OCI-LY7 (cell line): Measurements from ENCODE around the gene LRP2. TPM values are rescaled to one million over a fixed set of nuclear protein-coding genes. Genes with fewer than 3 reads are reported as not detected.

Experiments used
- BruUV-seq: library from RNA; stranded (reverse); fragments of 400-500 nt; replicated peaks from 2 replicates; lab custom pipeline; 2021; lab: Mats Ljungman, UMichigan
- CTCF ChIA-PET: fragments of 300-600 bp; sonication (Branson Sonifier 250); formaldehyde crosslinking; loops from one replicate; lab custom pipeline; 2022; ENCODE audit warnings: antibody characterized with exemption; ENCODE audit not compliant: unreplicated experiment; lab: Charles Lee
- POLR2A ChIA-PET: fragments of 300-600 bp; sonication (Branson Sonifier 250); formaldehyde crosslinking; loops from one replicate; lab custom pipeline; 2022; ENCODE audit warnings: antibody characterized with exemption; lab: Charles Lee
- DNase-seq: peaks from one replicate; pipeline ENCODE4 v3.0.0-alpha.2; 2015; ENCODE audit warnings: low spot score
- H2AFZ ChIP-seq: fragments of 200-600 bp; sonication (generic), shearing (Covaris generic); 2 replicates; pipeline ENCODE4 v1.6.1; 2014; ENCODE audit warnings: mild to moderate bottlenecking, antibody characterized with exemption, low read length, moderate library complexity
- H3K27ac ChIP-seq: fragments of 200-600 bp; sonication (generic); 2 replicates; pipeline ENCODE4 v1.5.1; 2014; ENCODE audit warnings: mixed run types, low read depth, mild to moderate bottlenecking, moderate library complexity, low read length, inconsistent platforms; ENCODE audit not compliant: poor library complexity, severe bottlenecking
- H3K36me3 ChIP-seq: fragments of 200-600 bp; sonication (generic); 2 replicates; pipeline ENCODE4 v1.6.1; 2014; ENCODE audit warnings: mild to moderate bottlenecking, antibody characterized with exemption, low read length, moderate library complexity, mixed read lengths; ENCODE audit not compliant: insufficient read depth
- H3K4me1 ChIP-seq: fragments of 200-600 bp; sonication (generic); 2 replicates; pipeline ENCODE4 v1.5.1; 2014; ENCODE audit warnings: mild to moderate bottlenecking, low read length; ENCODE audit not compliant: insufficient read depth, poor library complexity, severe bottlenecking
- H3K4me2 ChIP-seq: fragments of 200-600 bp; sonication (generic); 2 replicates; pipeline ENCODE4 v1.6.1; 2014; ENCODE audit warnings: mild to moderate bottlenecking, low read length
- H3K4me3 ChIP-seq: fragments of 200-600 bp; sonication (generic); 2 replicates; pipeline ENCODE4 v1.5.1; 2014; ENCODE audit warnings: mild to moderate bottlenecking, low read depth, low read length; ENCODE audit not compliant: poor library complexity, severe bottlenecking
- H3K79me2 ChIP-seq: fragments of 200-600 bp; sonication (generic); 2 replicates; pipeline ENCODE4 v1.6.1; 2016; ENCODE audit warnings: low read depth, mild to moderate bottlenecking, low read length, moderate library complexity, mixed read lengths; ENCODE audit not compliant: insufficient read depth
- H3K9me2 ChIP-seq: fragments of 200-600 bp; sonication (generic); 2 replicates; pipeline ENCODE4 v1.6.1; 2016; ENCODE audit warnings: mild to moderate bottlenecking, low read length, mixed read lengths; ENCODE audit not compliant: insufficient read depth
- H3K9me3 ChIP-seq: fragments of 200-600 bp; sonication (generic); 2 replicates; pipeline ENCODE4 v1.6.1; 2014; ENCODE audit warnings: mild to moderate bottlenecking, mixed run types, low read length, mixed read lengths
- H4K20me1 ChIP-seq: fragments of 200-600 bp; sonication (generic); 2 replicates; pipeline ENCODE4 v1.6.1; 2014; ENCODE audit warnings: mild to moderate bottlenecking, antibody characterized with exemption, low read length, moderate library complexity, mixed read lengths; ENCODE audit not compliant: insufficient read depth
- EZH2phosphoT487 ChIP-seq: fragments of 200-600 bp; sonication (generic); IDR thresholded peaks from 2 replicates; pipeline ENCODE4 v1.6.1; 2018; ENCODE audit warnings: low read depth, borderline replicate concordance, mild to moderate bottlenecking, mixed run types, antibody characterized with exemption, low read length, moderate library complexity, mixed read lengths
- intact Hi-C: fragments of 100-400 bp; cut with micrococcal nuclease; formaldehyde crosslinking; loops from one replicate; pipeline ENCODE4 v1.10.0; 2022; ENCODE audit not compliant: unreplicated experiment
- total RNA-seq, 2 experiments: library from RNA; depleted of rRNA in 1 of 2; stranded (reverse); fragments of >200 nt in 1 of 2; shearing (Covaris generic) in 1 of 2; gene quantifications; 2 replicates each; pipeline ENCODE4 v1.2.3, GENCODE V29; 2014 to 2022
- TF ChIP-seq, protein P1 (sequence below): fragments of 200-600 bp; sonication (generic); conservative IDR thresholded peaks from 2 replicates; pipeline ENCODE4 v1.5.1; 2014; ENCODE audit warnings: mild to moderate bottlenecking, antibody characterized with exemption, low read length, moderate library complexity, mixed read lengths

LRP2 gene
- total RNA-seq, 2 experiments from 2014 or later, result 0.89 TPM; not detected in 1

DNA sequence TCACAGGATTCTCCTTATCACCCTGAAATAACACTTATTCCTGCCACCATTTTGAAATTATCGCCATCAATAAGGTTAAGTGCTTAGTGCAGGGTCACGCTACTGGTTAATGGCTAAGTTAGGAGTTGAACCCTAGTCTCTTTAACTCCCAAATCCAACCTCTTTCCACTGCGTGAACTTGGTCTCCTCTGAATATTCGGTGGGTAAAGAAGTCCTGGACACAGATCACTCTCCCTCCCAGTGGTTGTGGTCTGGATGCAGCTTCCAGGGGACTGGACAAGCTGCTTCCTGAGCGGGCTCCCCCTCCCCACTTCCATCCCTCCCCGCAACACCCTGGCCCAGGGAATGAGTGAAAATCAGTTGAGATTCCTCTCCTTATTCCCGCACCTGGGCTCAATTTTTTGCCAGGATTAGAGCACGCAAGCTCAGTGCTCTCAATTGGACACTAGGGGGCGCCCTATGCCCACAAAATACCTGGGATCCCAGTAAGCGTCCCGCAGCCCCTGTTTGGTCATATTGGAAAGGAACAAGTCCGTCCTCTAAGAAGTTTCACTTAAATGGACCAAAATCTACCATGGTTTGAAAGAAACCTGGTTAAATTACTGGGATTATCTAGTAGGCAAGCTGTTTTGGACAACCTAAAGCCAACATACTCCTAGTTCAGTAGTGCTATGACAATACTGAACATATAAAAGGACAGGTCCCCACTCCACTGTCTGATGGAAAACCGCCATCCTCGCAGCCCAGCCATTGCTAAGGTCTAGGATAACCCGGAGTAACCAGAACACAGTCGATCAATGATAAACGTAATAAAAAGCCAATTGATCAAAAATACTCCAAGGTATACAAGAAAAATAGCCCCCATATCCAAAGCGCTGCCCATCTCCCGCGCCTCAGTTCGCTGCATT, 252.6 kb downstream of the LRP2 start:
- ChIA-PET CTCF (interaction anchor here (0.6 to 2.3 kb wide), 3 partner anchors 32 to 112 kb away, joined by 3 to 10 read pairs (median 6); no protein-coding TSS in a partner anchor), POLR2A (interaction anchor here (0.8 to 2.0 kb wide), 5 partner anchors 10 to 112 kb away, joined by 3 to 7 read pairs (median 4); no protein-coding TSS in a partner anchor)
- Histone ChIP-seq H3K4me2 (no peak overlapping the region), H3K9me2 (no peaks in the 10 kb centered on the region), H4K20me1 (no peaks in the 10 kb centered on the region), H3K79me2 (no peaks in the 10 kb centered on the region), H3K4me1 (peaks cover 20% of the 10 kb centered on the region), H3K4me3 (no peak overlapping the region), H3K9me3 (no peaks in the 10 kb centered on the region), H3K36me3 (no peaks in the 10 kb centered on the region), H3K27ac (no peak overlapping the region), H2AFZ (no peak overlapping the region)
- no peak for TF ChIP-seq EZH2phosphoT487
- TF ChIP-seq, protein P1, sequence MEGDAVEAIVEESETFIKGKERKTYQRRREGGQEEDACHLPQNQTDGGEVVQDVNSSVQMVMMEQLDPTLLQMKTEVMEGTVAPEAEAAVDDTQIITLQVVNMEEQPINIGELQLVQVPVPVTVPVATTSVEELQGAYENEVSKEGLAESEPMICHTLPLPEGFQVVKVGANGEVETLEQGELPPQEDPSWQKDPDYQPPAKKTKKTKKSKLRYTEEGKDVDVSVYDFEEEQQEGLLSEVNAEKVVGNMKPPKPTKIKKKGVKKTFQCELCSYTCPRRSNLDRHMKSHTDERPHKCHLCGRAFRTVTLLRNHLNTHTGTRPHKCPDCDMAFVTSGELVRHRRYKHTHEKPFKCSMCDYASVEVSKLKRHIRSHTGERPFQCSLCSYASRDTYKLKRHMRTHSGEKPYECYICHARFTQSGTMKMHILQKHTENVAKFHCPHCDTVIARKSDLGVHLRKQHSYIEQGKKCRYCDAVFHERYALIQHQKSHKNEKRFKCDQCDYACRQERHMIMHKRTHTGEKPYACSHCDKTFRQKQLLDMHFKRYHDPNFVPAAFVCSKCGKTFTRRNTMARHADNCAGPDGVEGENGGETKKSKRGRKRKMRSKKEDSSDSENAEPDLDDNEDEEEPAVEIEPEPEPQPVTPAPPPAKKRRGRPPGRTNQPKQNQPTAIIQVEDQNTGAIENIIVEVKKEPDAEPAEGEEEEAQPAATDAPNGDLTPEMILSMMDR, result peak; percentile 96
- intact Hi-C loops, result loop anchor here (1.0 to 2.0 kb wide), 5 partner anchors 23 to 819 kb away; no protein-coding TSS in a partner anchor
- BruUV-seq, result no TSS peak
- DNase-seq, result peak; percentile 74

DNA sequence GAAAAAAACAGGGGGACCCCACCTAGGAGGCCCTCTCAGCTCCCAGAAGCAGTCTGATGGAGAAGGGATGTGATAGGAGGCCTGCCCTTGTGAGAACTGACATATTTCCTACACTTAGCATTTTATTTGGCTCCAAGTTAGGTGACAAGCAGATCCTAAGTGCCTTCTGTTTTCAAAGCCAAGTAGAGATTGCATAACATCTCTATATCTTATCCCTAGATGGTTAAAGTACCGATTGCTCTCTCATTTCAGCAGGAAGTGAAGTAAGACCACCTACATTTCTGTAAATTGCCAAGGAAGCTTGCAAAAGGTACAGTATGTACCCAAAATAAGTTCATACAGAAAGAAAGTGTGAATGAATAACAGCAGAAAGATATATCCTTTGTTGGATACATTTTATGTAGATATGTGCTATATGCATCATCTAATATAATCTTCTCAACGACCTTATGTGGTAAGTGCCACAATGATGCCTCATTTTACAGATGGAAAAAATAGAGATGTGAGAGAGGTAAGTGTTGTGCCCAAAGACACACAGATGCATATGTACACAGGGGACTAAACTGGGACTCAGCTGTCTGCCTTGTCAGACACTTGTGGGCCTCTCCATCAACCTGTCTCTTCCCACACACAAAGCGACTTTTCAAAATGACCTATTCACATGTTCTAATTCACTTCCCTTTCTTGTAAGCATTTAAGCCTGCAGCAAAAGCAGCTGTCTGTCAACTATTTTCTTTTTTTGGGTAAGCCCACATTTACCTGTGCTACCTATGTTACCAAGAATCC, 254.0 kb downstream of the LRP2 start:
- TF ChIP-seq, protein P1, result no peak
- no peak for TF ChIP-seq EZH2phosphoT487
- no peaks in the 10 kb centered on the region for H4K20me1 ChIP-seq
- no peak overlapping the region for H3K4me3 ChIP-seq
- intact Hi-C loops, result loop anchor here (2.0 kb wide), 2 partner anchors 33 to 169 kb away; no protein-coding TSS in a partner anchor
- no peak overlapping the region; the same call in 1 of the 2 replicates for H2AFZ ChIP-seq
- POLR2A ChIA-PET, result interaction anchor here (0.5 to 2.0 kb wide), 7 partner anchors 9 to 140 kb away, joined by 3 to 7 read pairs (median 4); no protein-coding TSS in a partner anchor
- no peaks in the 10 kb centered on the region for H3K9me2 ChIP-seq
- BruUV-seq, result no TSS peak
- peak overlapping the region; percentile 19 for H3K27ac ChIP-seq
- no peaks in the 10 kb centered on the region for H3K36me3 ChIP-seq
- peak; percentile 14 for DNase-seq
- no peaks in the 10 kb centered on the region for H3K79me2 ChIP-seq
- H3K4me2 ChIP-seq, result peak overlapping the region; percentile 51
- peaks cover 20% of the 10 kb centered on the region for H3K4me1 ChIP-seq
- CTCF ChIA-PET, result interaction anchor here (2.0 to 2.3 kb wide), 2 partner anchors 34 to 113 kb away, joined by 6 to 10 read pairs; no protein-coding TSS in a partner anchor
- no peaks in the 10 kb centered on the region for H3K9me3 ChIP-seq
